ENCODE results near the gene SNRPF. TPM values are rescaled to one million over a fixed set of nuclear protein-coding genes. Genes with fewer than 3 reads are reported as not detected.
A peak's percentile ranks its signal among the peaks of the same experiment; 100 is the strongest.

The SNRPF gene
- total and polyA plus RNA-seq, 2 experiments from 2014 or later = 10.4 to 42.6 TPM

DNA sequence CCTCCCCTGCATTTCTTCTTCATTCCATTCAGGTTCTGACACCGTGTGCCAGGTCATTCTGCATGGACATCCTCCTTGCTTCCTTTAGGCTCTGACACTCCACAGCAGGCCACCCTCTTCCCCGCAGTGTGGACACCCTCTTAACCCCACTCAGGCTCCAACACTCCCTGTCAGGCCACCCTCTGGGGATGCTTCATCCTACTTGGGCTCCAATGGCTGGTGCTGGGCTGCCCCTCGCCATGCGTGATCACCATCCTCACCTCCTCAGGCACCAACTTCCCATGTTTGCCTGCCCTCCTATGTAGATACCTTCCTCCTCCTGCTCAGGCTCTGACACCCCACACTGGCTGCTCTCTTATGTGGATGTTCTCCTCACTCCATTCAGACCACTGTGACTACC, 6.6 kb upstream of the SNRPF start:
- no peaks in the 10 kb centered on the region for H3K36me3 ChIP-seq (ENCODE audit: low read depth)
- no peaks in the 10 kb centered on the region for H3K79me2 ChIP-seq (ENCODE audit: insufficient read depth)
- in situ Hi-C loops (cut with MboI) = no loop called here

DNA sequence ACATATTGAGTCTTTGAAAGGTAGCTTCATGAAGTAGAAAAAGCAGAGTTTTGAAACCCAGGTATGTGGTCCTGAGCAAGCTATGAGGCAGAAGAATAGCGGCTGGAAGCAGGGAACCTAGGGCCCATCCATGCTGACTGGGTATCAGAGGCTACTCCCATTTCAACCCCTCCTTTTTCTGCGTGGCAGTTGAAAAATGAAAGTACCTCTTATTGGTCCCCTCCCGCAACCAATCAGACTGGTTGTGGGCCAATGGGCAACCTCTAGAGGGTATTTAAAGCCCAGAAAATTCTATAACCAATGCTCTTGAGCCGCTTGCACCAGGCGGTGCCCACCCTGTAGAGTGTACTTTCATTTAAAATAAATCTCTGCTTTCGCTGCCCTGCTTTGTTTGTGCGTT, 1.6 kb upstream of the SNRPF start:
- no peak for DNase-seq
- H3K9me3 ChIP-seq (ENCODE audit: low read depth) = no peaks in the 10 kb centered on the region
- no peak overlapping the region for H3K27ac ChIP-seq
- 93 to 94% methylated on average over 7 of the region's 7 CpGs for WGBS, 2 experiments (ENCODE audit: low coverage in 1 of 2, low lambda C conversion rate in 2 of 2, missing lambda C conversion rate in 2 of 2)
- no peak overlapping the region for H3K4me3 ChIP-seq
- TF ChIP-seq EZH2phosphoT487 (IDR thresholded peaks at IDR 0.05; ENCODE audit: insufficient read depth, low read depth) (no peak), EZH2 (IDR thresholded peaks at IDR 0.05; ENCODE audit: insufficient read depth, poor library complexity, severe bottlenecking) (no peak)
- peaks cover 15% of the 10 kb centered on the region; the same call in 1 of the 2 replicates for H3K27me3 ChIP-seq (replicated peaks; ENCODE audit: insufficient read depth)
- no peak overlapping the region for H3K4me2 ChIP-seq (ENCODE audit: unreplicated experiment)
- no peaks in the 10 kb centered on the region for H4K20me1 ChIP-seq (ENCODE audit: insufficient read depth)
- H3K9me2 ChIP-seq (ENCODE audit: insufficient read depth) = no peaks in the 10 kb centered on the region
- peaks cover 10% of the 10 kb centered on the region; the same call in 1 of the 2 replicates for H3K36me3 ChIP-seq (ENCODE audit: low read depth)
- peaks cover 4% of the 10 kb centered on the region; the same call in 1 of the 2 replicates for H3F3A ChIP-seq (ENCODE audit: insufficient read depth)
- in situ Hi-C loops (cut with MboI) = no loop called here
- H3K4me1 ChIP-seq (ENCODE audit: insufficient read depth) = peaks cover 7% of the 10 kb centered on the region; the same call in 1 of the 2 replicates
- no peak overlapping the region for H3K9ac ChIP-seq
- H3K79me2 ChIP-seq (ENCODE audit: insufficient read depth) = peaks cover 31% of the 10 kb centered on the region
- no peak overlapping the region for H2AFZ ChIP-seq

More for the DNA sequence above, 6.6 kb upstream of the SNRPF start:
- no peaks in the 10 kb centered on the region for H3K9me2 ChIP-seq (ENCODE audit: insufficient read depth)
- TF ChIP-seq EZH2phosphoT487 (IDR thresholded peaks at IDR 0.05; ENCODE audit: insufficient read depth, low read depth) = no peak
- no peak for TF ChIP-seq EZH2 (IDR thresholded peaks at IDR 0.05; ENCODE audit: insufficient read depth, poor library complexity, severe bottlenecking)
- H3K9ac ChIP-seq = no peak overlapping the region
- no peaks in the 10 kb centered on the region for H3K4me1 ChIP-seq (ENCODE audit: insufficient read depth)
- no peak overlapping the region for H2AFZ ChIP-seq
- no peak overlapping the region for H3K27ac ChIP-seq
- WGBS, 2 experiments (ENCODE audit: low coverage in 1 of 2, low lambda C conversion rate in 2 of 2, missing lambda C conversion rate in 2 of 2) = 59% methylated on average over 4 of the region's 4 CpGs
- no peaks in the 10 kb centered on the region for H3F3A ChIP-seq (ENCODE audit: insufficient read depth)
- H3K27me3 ChIP-seq (replicated peaks; ENCODE audit: insufficient read depth) = peaks cover 36% of the 10 kb centered on the region
- no peak overlapping the region for H3K4me3 ChIP-seq
- H3K4me2 ChIP-seq (ENCODE audit: unreplicated experiment) = no peak overlapping the region
- no peaks in the 10 kb centered on the region for H4K20me1 ChIP-seq (ENCODE audit: insufficient read depth)
- DNase-seq = no peak
- H3K9me3 ChIP-seq (ENCODE audit: low read depth) = no peaks in the 10 kb centered on the region

DNA sequence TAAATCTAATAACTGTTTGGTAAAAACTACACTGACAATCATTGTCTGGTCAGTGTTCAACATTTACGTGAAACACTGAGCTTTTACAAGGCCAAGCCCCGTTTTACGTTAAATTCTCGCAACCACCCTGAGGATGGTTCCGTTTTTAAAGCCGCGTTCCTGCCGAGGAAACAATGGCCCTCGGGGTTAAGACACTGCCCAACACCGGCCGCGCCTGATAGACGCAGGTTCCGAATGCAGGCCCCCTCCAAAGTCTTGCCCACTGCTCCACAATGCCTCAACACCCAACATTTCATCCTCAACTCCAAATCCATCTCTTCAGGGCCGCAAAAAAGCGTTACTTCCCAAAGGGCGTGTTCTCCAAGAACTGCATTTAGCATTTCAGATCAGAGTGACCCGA, 953 bp upstream of the SNRPF start:
- Histone ChIP-seq H3K4me1 (ENCODE audit: insufficient read depth) (peaks cover 7% of the 10 kb centered on the region; the same call in 1 of the 2 replicates), H3K4me3 (no peak overlapping the region), H3K9me3 (ENCODE audit: low read depth) (no peaks in the 10 kb centered on the region), H3K36me3 (ENCODE audit: low read depth) (peaks cover 15% of the 10 kb centered on the region; the same call in 1 of the 2 replicates), H3K9me2 (ENCODE audit: insufficient read depth) (no peaks in the 10 kb centered on the region), H3K4me2 (ENCODE audit: unreplicated experiment) (peak overlapping the region; percentile 61), H4K20me1 (ENCODE audit: insufficient read depth) (no peaks in the 10 kb centered on the region), H3K79me2 (ENCODE audit: insufficient read depth) (peaks cover 38% of the 10 kb centered on the region), H3K9ac (no peak overlapping the region), H3F3A (ENCODE audit: insufficient read depth) (peaks cover 4% of the 10 kb centered on the region; the same call in 1 of the 2 replicates), H2AFZ (peak overlapping the region; percentile 85), H3K27ac (no peak overlapping the region), H3K27me3 (replicated peaks; ENCODE audit: insufficient read depth) (peaks cover 9% of the 10 kb centered on the region; the same call in 1 of the 2 replicates)
- TF ChIP-seq EZH2phosphoT487 (IDR thresholded peaks at IDR 0.05; ENCODE audit: insufficient read depth, low read depth) (no peak), EZH2 (IDR thresholded peaks at IDR 0.05; ENCODE audit: insufficient read depth, poor library complexity, severe bottlenecking) (no peak)
- in situ Hi-C loops (cut with MboI) = no loop called here
- DNase-seq = no peak
- WGBS, 2 experiments (ENCODE audit: low coverage in 1 of 2, low lambda C conversion rate in 2 of 2, missing lambda C conversion rate in 2 of 2) = 68 to 70% methylated on average over 18 of the region's 18 CpGs

DNA sequence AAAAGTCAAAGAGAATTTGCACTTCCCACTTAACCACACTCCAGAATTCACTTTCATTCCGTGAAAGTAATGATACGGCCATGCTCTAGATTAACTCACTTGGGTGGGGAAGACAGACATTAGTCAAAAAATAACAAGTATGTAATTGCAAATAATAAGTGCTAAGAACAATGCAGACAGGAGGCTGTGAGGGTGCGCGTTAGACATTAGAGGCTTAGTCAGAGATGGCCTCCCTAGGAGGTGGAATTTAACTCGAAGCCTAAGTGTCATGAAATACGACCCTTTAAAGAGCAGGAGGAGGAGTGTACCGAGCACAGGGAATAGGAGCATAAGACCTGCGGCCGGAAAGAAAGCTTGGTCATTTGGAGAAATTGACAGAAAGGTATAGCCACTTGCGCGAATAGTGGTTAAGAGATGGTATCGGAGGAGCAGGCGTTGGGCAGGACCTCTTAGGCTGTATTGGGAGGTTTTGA, 628 bp downstream of the SNRPF start:
- peak overlapping the region; percentile 74 for H3K27ac ChIP-seq
- peak overlapping the region; percentile 89 for H3K4me3 ChIP-seq
- no peaks in the 10 kb centered on the region for H3K9me2 ChIP-seq (ENCODE audit: insufficient read depth)
- TF ChIP-seq EZH2phosphoT487 (IDR thresholded peaks at IDR 0.05; ENCODE audit: insufficient read depth, low read depth) (no peak), EZH2 (IDR thresholded peaks at IDR 0.05; ENCODE audit: insufficient read depth, poor library complexity, severe bottlenecking) (no peak)
- peak overlapping the region; percentile 85 for H2AFZ ChIP-seq
- H3K27me3 ChIP-seq (replicated peaks; ENCODE audit: insufficient read depth) = peaks cover 3% of the 10 kb centered on the region; the same call in 1 of the 2 replicates
- peak overlapping the region; percentile 90 for H3K9ac ChIP-seq
- DNase-seq = peak; percentile 67
- peaks cover 7% of the 10 kb centered on the region; the same call in 1 of the 2 replicates for H3K4me1 ChIP-seq (ENCODE audit: insufficient read depth)
- in situ Hi-C loops (cut with MboI) = no loop called here
- peaks cover 24% of the 10 kb centered on the region; the same call in 1 of the 2 replicates for H3K36me3 ChIP-seq (ENCODE audit: low read depth)
- 2% methylated on average over 13 of the region's 13 CpGs for WGBS, 2 experiments (ENCODE audit: low coverage in 1 of 2, low lambda C conversion rate in 2 of 2, missing lambda C conversion rate in 2 of 2)
- H3F3A ChIP-seq (ENCODE audit: insufficient read depth) = peaks cover 4% of the 10 kb centered on the region; the same call in 1 of the 2 replicates
- peak overlapping the region; percentile 91 for H3K4me2 ChIP-seq (ENCODE audit: unreplicated experiment)
- H4K20me1 ChIP-seq (ENCODE audit: insufficient read depth) = no peaks in the 10 kb centered on the region
- H3K79me2 ChIP-seq (ENCODE audit: insufficient read depth) = peaks cover 54% of the 10 kb centered on the region
- no peaks in the 10 kb centered on the region for H3K9me3 ChIP-seq (ENCODE audit: low read depth)
